ENCODE data around the gene MAT2B.

DNA sequence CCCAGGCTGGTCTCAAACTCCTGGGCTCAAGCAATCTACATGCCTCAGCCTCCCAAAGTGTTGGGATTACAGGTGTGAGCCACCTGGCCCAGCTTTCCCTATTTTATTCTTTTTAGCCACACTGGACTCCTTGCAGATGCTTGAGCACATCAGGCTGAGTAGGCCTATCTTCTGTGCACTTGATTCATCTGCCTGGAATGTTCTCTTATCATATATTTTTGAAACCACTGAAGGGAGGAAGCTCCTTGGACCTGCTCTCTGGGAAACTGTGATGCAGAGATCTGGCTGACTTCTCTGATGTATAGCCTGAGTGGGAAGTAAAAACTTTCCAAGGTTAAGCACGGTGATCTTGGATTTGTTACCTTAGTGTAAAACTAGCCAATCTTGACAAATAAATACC lies 6.5 kb upstream of the MAT2B start:
- TF ChIP-seq ARNT (IDR thresholded peaks at IDR 0.05) (no peak), ELF4 (IDR thresholded peaks at IDR 0.05) (no peak), FOXM1 (IDR thresholded peaks at IDR 0.05; ENCODE audit: borderline replicate concordance) (no peak), ZNF384 (IDR thresholded peaks at IDR 0.05) (no peak), NFRKB (IDR thresholded peaks at IDR 0.05) (no peak), L3MBTL2 (conservative IDR thresholded peaks at IDR 0.05) (no peak), FOXA1 (IDR thresholded peaks at IDR 0.05) (no peak)

Measured in HEK293T (cell line).